Measurements from ENCODE around the gene DLGAP1. TPM values are rescaled to one million over a fixed set of nuclear protein-coding genes. Genes with fewer than 3 reads are reported as not detected.

The DLGAP1 gene
- total RNA-seq, 1 experiment from 2014 or later = 0.39 TPM

DNA sequence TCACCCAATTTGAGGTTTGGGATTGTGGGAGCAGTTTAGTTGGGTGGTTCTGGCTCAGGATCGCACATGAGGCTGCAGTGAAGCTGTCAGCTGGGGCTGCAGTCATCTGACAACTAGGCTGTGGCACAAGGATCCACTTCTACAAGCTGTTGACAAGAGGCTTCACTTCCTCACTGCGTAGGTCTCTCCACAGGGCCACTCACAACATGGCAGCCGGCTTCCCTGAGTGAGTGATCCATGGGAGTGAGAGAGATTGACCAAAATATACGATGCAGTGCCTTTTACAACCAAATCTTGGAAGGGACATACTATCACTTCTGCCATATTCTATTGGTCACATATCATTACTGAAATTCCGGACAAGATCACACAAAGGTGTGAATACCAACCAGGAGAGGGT, 187.5 kb downstream of the DLGAP1 start:
- H3K4me2 ChIP-seq (ENCODE audit: low read length) = no peak overlapping the region
- ATAC-seq = no peak
- no peaks in the 10 kb centered on the region for H3K27me3 ChIP-seq (ENCODE audit: insufficient read depth, low read length)
- TF ChIP-seq ZNF274 (IDR thresholded peaks at IDR 0.05; ENCODE audit: low read depth, low read length) (no peak), EZH2phosphoT487 (IDR thresholded peaks at IDR 0.05; ENCODE audit: borderline replicate concordance) (no peak), CBX3 (IDR thresholded peaks at IDR 0.05; ENCODE audit: low read depth) (no peak), ELF1 (IDR thresholded peaks at IDR 0.05; ENCODE audit: borderline replicate concordance, low read depth) (no peak), RAD21 (IDR thresholded peaks at IDR 0.05; ENCODE audit: low read depth) (no peak), SP1 (IDR thresholded peaks at IDR 0.05; ENCODE audit: low read depth) (no peak), EZH2 (IDR thresholded peaks at IDR 0.05) (no peak), EGR1 (IDR thresholded peaks at IDR 0.05; ENCODE audit: low read depth) (no peak), JUND (IDR thresholded peaks at IDR 0.05) (no peak), YY1 (IDR thresholded peaks at IDR 0.05; ENCODE audit: extremely low read depth, insufficient replicate concordance, low read depth, low read length) (no peak), SRF (IDR thresholded peaks at IDR 0.05; ENCODE audit: low read depth) (no peak), ZFX (IDR thresholded peaks at IDR 0.05) (no peak), CEBPB (IDR thresholded peaks at IDR 0.05; ENCODE audit: low read depth) (no peak)
- TF ChIP-seq, protein P1, sequence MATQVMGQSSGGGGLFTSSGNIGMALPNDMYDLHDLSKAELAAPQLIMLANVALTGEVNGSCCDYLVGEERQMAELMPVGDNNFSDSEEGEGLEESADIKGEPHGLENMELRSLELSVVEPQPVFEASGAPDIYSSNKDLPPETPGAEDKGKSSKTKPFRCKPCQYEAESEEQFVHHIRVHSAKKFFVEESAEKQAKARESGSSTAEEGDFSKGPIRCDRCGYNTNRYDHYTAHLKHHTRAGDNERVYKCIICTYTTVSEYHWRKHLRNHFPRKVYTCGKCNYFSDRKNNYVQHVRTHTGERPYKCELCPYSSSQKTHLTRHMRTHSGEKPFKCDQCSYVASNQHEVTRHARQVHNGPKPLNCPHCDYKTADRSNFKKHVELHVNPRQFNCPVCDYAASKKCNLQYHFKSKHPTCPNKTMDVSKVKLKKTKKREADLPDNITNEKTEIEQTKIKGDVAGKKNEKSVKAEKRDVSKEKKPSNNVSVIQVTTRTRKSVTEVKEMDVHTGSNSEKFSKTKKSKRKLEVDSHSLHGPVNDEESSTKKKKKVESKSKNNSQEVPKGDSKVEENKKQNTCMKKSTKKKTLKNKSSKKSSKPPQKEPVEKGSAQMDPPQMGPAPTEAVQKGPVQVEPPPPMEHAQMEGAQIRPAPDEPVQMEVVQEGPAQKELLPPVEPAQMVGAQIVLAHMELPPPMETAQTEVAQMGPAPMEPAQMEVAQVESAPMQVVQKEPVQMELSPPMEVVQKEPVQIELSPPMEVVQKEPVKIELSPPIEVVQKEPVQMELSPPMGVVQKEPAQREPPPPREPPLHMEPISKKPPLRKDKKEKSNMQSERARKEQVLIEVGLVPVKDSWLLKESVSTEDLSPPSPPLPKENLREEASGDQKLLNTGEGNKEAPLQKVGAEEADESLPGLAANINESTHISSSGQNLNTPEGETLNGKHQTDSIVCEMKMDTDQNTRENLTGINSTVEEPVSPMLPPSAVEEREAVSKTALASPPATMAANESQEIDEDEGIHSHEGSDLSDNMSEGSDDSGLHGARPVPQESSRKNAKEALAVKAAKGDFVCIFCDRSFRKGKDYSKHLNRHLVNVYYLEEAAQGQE (IDR thresholded peaks at IDR 0.05; ENCODE audit: low read depth) = no peak
- TF ChIP-seq, protein P2, sequence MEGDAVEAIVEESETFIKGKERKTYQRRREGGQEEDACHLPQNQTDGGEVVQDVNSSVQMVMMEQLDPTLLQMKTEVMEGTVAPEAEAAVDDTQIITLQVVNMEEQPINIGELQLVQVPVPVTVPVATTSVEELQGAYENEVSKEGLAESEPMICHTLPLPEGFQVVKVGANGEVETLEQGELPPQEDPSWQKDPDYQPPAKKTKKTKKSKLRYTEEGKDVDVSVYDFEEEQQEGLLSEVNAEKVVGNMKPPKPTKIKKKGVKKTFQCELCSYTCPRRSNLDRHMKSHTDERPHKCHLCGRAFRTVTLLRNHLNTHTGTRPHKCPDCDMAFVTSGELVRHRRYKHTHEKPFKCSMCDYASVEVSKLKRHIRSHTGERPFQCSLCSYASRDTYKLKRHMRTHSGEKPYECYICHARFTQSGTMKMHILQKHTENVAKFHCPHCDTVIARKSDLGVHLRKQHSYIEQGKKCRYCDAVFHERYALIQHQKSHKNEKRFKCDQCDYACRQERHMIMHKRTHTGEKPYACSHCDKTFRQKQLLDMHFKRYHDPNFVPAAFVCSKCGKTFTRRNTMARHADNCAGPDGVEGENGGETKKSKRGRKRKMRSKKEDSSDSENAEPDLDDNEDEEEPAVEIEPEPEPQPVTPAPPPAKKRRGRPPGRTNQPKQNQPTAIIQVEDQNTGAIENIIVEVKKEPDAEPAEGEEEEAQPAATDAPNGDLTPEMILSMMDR (IDR thresholded peaks at IDR 0.05 in 2 of 3, conservative IDR thresholded peaks at IDR 0.05 in 1 of 3; ENCODE audit: borderline replicate concordance in 1 of 3, insufficient read depth in 1 of 3, low read depth in 2 of 3, low read length in 2 of 3) = no peak
- TF ChIP-seq, protein P3, sequence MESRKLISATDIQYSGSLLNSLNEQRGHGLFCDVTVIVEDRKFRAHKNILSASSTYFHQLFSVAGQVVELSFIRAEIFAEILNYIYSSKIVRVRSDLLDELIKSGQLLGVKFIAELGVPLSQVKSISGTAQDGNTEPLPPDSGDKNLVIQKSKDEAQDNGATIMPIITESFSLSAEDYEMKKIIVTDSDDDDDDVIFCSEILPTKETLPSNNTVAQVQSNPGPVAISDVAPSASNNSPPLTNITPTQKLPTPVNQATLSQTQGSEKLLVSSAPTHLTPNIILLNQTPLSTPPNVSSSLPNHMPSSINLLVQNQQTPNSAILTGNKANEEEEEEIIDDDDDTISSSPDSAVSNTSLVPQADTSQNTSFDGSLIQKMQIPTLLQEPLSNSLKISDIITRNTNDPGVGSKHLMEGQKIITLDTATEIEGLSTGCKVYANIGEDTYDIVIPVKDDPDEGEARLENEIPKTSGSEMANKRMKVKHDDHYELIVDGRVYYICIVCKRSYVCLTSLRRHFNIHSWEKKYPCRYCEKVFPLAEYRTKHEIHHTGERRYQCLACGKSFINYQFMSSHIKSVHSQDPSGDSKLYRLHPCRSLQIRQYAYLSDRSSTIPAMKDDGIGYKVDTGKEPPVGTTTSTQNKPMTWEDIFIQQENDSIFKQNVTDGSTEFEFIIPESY (IDR thresholded peaks at IDR 0.05; ENCODE audit: extremely low read depth, insufficient replicate concordance, low read length) = no peak
- TF ChIP-seq, protein P4, sequence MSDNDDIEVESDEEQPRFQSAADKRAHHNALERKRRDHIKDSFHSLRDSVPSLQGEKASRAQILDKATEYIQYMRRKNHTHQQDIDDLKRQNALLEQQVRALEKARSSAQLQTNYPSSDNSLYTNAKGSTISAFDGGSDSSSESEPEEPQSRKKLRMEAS (IDR thresholded peaks at IDR 0.05) = no peak
- ChIA-PET POLR2A (no interaction called here), RAD21 (ENCODE audit: low non-redundant PET in 1 of 2, low total read pairs in 2 of 2, uncharacterized antibody in 2 of 2, unreplicated experiment in 2 of 2) (no interaction called here), CTCF (no interaction called here)
- no peaks in the 10 kb centered on the region for H3K4me1 ChIP-seq (ENCODE audit: control insufficient read depth in 1 of 2, insufficient read depth in 2 of 2, low read length in 2 of 2)
- no peak overlapping the region for H3K9ac ChIP-seq (ENCODE audit: low read length)
- DNase-seq (ENCODE audit: low read depth, low spot score) = no peak
- no peak overlapping the region for H3K4me3 ChIP-seq (replicated peaks in 1 of 2; ENCODE audit: low read depth in 1 of 2, low read length in 2 of 2)
- no TSS peak for BruUV-seq (replicated peaks)
- H3K9me2 ChIP-seq (ENCODE audit: insufficient read depth) = no peaks in the 10 kb centered on the region
- H4K20me1 ChIP-seq (ENCODE audit: insufficient read depth) = no peaks in the 10 kb centered on the region
- peaks cover 0 to 1% of the 10 kb centered on the region in 2 experiments; a peak in 1 of 4 replicates for H3K9me3 ChIP-seq (ENCODE audit: control insufficient read depth in 1 of 2, insufficient read depth in 1 of 2, low read depth in 1 of 2, low read length in 2 of 2)
- intact Hi-C loops (cut with micrococcal nuclease) = no loop called here
- H3K36me3 ChIP-seq (ENCODE audit: control insufficient read depth in 1 of 2, insufficient read depth in 2 of 2, low read length in 2 of 2) = no peaks in the 10 kb centered on the region
- no peak overlapping the region for H3K27ac ChIP-seq (ENCODE audit: low read depth, low read length)
- no peaks in the 10 kb centered on the region for H3K79me2 ChIP-seq (ENCODE audit: insufficient read depth, low read length)
- no peak overlapping the region for H2AFZ ChIP-seq (ENCODE audit: low read depth, low read length, poor library complexity, severe bottlenecking)

Measured in HCT116 (cell line).